Kidney (tissue), 14 donors: ENCODE data around the gene ACER3. TPM values are rescaled to one million over a fixed set of nuclear protein-coding genes. Genes with fewer than 3 reads are reported as not detected.

Experiments
- DNase-seq, 5 donors: peaks; one replicate each; pipeline ENCODE4 v3.0.0-alpha.2; 2013 to 2020
- FAIRE-seq: peaks from 2 replicates; lab custom pipeline; 2012; peaks lifted over from hg19 to GRCh38; lab: Jason Lieb, UNC
- H3K27ac ChIP-seq, 2 donors: one replicate each; pipeline ENCODE4 v1.7.0; 2013; ENCODE audit warnings: low read depth in 2 of 2, low read length in 2 of 2, inconsistent platforms in 1 of 2
- H3K27me3 ChIP-seq: one replicate; pipeline ENCODE4 v1.7.1; 2013; ENCODE audit warnings: low read length, inconsistent platforms; ENCODE audit not compliant: control insufficient read depth, insufficient read depth
- H3K36me3 ChIP-seq, 3 donors: one replicate each; pipeline versions ENCODE4 v1.7.0 to v1.7.1; 2013; ENCODE audit warnings: low read length in 3 of 3, control low read depth in 1 of 3, inconsistent platforms in 1 of 3; ENCODE audit not compliant: insufficient read depth in 3 of 3, control insufficient read depth in 2 of 3
- H3K4me1 ChIP-seq, 3 donors: one replicate each; pipeline versions ENCODE4 v1.7.0 to v1.7.1; 2013; ENCODE audit warnings: low read length in 3 of 3, inconsistent platforms in 1 of 3, low read depth in 1 of 3; ENCODE audit not compliant: control insufficient read depth in 2 of 3, insufficient read depth in 2 of 3
- H3K4me3 ChIP-seq, 3 donors: one replicate each; pipeline versions ENCODE4 v1.7.0 to v1.8.1; 2013; ENCODE audit warnings: low read length in 3 of 3, control low read depth in 1 of 3, inconsistent platforms in 1 of 3
- H3K9ac ChIP-seq, 3 donors: one replicate each; pipeline versions ENCODE4 v1.7.0 to v1.7.1; 2013; ENCODE audit warnings: low read length in 3 of 3, control low read depth in 1 of 3, inconsistent platforms in 1 of 3
- H3K9me3 ChIP-seq, 3 donors: one replicate each; pipeline versions ENCODE4 v1.7.0 to v1.7.1; 2013; ENCODE audit warnings: low read length in 3 of 3, control low read depth in 1 of 3, inconsistent platforms in 1 of 3; ENCODE audit not compliant: control insufficient read depth in 2 of 3, insufficient read depth in 1 of 3
- CTCF ChIP-seq: IDR thresholded peaks from 3 replicates; pipeline ENCODE4 v1.5.1; 2012; ENCODE audit warnings: mild to moderate bottlenecking, moderate library complexity, borderline replicate concordance; ENCODE audit not compliant: insufficient read depth; ENCODE audit errors: extremely low read depth
- intact Hi-C: fragments of 100-400 bp; cut with DNase I; formaldehyde crosslinking; loops from one replicate; pipeline ENCODE4 v1.11.1; 2022
- polyA plus RNA-seq: library from polyadenylated mRNA; stranded (reverse); fragments of 350-450 nt; fragmentation: Illumina TruSeq; extraction: RNeasy Lipid Tissue Mini Kit (QIAGEN cat#74804); gene quantifications from one replicate; pipeline ENCODE4 v1.2.3, GENCODE V29; 2014; ENCODE audit warnings: low read depth, low replicate concordance; ENCODE audit not compliant: insufficient read depth
- total RNA-seq: library from RNA; stranded (reverse); fragmentation: NEBNext Ultra II Directional; extraction: Animal tissue kit (Norgen Biotek cat#: 25700); gene quantifications from one replicate; pipeline ENCODE4 v1.2.1, GENCODE V29; 2021
- donor health status: control.
- donor health status: control.
- donor health status: control.
- donor health status: control.
- donor health status: control.
- donor health status: DM: yes; HTN: yes; CAD: no.
- donor health status: Normal renal cell carcinoma (clear cell type).

The ACER3 gene
- total and polyA plus RNA-seq, 2 donors from 2014 or later, result 5.9 to 35.3 TPM

- no peaks in the 10 kb centered on the region for H3K36me3 ChIP-seq
- no peak overlapping the region for H3K4me3 ChIP-seq
- intact Hi-C loops, result no loop called here
- H3K27me3 ChIP-seq, result no peaks in the 10 kb centered on the region
- TF ChIP-seq CTCF, result no peak
- H3K9ac ChIP-seq, result no peak overlapping the region
- H3K27ac ChIP-seq, result no peak overlapping the region
- DNase-seq (peak in 1 of 5 donors; percentile 8), FAIRE-seq (no peak)
- H3K4me1 ChIP-seq, result peaks cover 0 to 15% (median 6%) of the 10 kb centered on the region in 3 donors
- no peaks in the 10 kb centered on the region for H3K9me3 ChIP-seq
Measured at GRCh38 chr11:77062924-77063323, 202.2 kb downstream of the ACER3 start.

GRCh38 chr11:77063407-77063806, 202.7 kb downstream of the ACER3 start:
- H3K27ac ChIP-seq, result no peak overlapping the region
- no peaks in the 10 kb centered on the region for H3K9me3 ChIP-seq
- intact Hi-C loops, result no loop called here
- no peak overlapping the region for H3K9ac ChIP-seq
- H3K4me3 ChIP-seq, result no peak overlapping the region
- peaks cover 0 to 20% (median 11%) of the 10 kb centered on the region in 3 donors for H3K4me1 ChIP-seq
- DNase-seq (no peak), FAIRE-seq (no peak)
- H3K27me3 ChIP-seq, result no peaks in the 10 kb centered on the region
- H3K36me3 ChIP-seq, result no peaks in the 10 kb centered on the region
- TF ChIP-seq CTCF, result no peak

- DNase-seq (peak in 2 of 5 donors; percentile 18 to 28), FAIRE-seq (no peak)
- intact Hi-C loops, result no loop called here
- Histone ChIP-seq H3K9ac (no peak overlapping the region), H3K4me3 (no peak overlapping the region), H3K36me3 (no peaks in the 10 kb centered on the region), H3K27me3 (no peaks in the 10 kb centered on the region), H3K4me1 (peaks cover 0 to 23% (median 12%) of the 10 kb centered on the region in 3 donors), H3K9me3 (no peaks in the 10 kb centered on the region), H3K27ac (no peak overlapping the region)
- no peak for TF ChIP-seq CTCF
Measured at GRCh38 chr11:77063861-77064260, 203.1 kb downstream of the ACER3 start.
